ENCODE measurements around the gene SPTAN1. TPM values are rescaled to one million over a fixed set of nuclear protein-coding genes. Genes with fewer than 3 reads are reported as not detected.

Gene SPTAN1
- total and polyA plus RNA-seq, 4 experiments from 2014 or later, result 14.0 to 595 (median 394) TPM

DNA sequence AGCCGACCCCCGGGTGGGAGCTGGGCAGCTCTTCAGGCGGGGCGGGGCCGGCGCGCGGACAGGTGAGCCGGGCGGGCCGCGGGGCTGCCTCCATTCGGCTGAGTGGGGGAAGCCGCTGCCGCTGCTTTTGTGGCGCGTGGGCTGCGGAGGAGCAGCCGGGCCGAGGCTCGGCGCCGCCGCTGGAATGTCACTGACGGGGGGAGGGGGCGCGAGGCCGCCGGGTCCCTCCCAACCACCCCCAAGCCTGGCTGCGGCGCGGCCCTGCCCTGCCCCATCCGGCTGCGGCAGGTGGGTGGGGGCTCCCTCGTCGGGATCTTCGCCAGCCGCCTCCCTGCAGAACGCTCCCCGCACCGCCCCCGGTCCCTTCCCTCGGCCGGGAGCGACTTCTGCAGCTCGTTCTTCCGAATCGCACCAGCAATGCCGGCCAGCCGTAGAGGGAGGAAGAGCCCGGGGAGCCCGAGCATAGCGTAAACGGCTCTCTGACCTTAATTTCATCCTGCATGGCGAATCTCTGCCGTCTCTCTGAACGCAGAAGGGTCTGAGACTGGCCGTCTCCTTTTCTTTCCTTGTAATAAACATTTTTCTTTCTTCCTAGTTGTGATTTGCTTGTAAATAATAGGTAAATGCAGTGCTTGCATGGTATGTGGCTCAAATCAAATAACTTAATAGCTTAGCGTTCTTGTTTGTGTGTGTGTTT, 505 bp downstream of the SPTAN1 start:
- DNase-seq, result no peak
- intact Hi-C loops (cut with micrococcal nuclease), result loop anchor here (1.0 to 5.0 kb wide), 5 partner anchors 49 to 474 kb away; partner anchors contain the start of genes GLE1, ODF2, SET and SH3GLB2

DNA sequence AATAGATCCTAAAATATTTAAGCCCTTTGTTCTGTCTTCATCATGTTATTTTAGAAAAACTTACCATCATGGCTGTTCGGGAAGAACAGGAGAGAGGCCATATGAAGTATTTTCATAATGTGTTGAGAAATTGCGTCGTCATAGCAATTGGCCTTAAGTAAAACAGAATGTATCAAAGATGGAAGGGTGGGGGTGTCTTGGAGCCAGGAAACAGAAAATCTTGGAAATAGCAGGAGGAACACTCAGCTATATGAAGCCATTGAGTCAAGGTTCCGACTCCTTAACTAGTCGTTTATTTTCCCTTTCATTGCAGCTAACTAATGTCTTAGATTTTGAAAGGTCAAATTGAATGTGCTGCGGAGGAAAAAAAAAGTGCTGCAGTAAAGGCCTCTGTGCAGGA, 1.3 kb downstream of the SPTAN1 start:
- Histone ChIP-seq H3K36me3 (ENCODE audit: insufficient read depth, low read length) (no peaks in the 10 kb centered on the region), H3K27ac (ENCODE audit: low read depth, low read length) (peak overlapping the region; percentile 82), H3K4me1 (ENCODE audit: insufficient read depth, low read length) (peaks cover 81% of the 10 kb centered on the region), H3K4me3 (ENCODE audit: low read length in 2 of 2) (peak overlapping the region; percentile 61 to 82), H3K27me3 (ENCODE audit: insufficient read depth, low read length) (no peaks in the 10 kb centered on the region), H3K9me3 (ENCODE audit: control insufficient read depth in 1 of 2, low read length in 2 of 2) (no peaks in the 10 kb centered on the region)
- H3K27me3 Mint-ChIP-seq, result no peaks in the 10 kb centered on the region
- ChIA-PET CTCF (ENCODE audit: partially characterized antibody) (no interaction called here), POLR2A (ENCODE audit: partially characterized antibody) (interaction anchor here (0.6 to 5.2 kb wide), 19 partner anchors 12 to 485 kb away, joined by 3 to 59 read pairs (median 7); partner anchors contain the start of genes ENDOG, GLE1, KYAT1 and ODF2)
- H3K4me3 Mint-ChIP-seq, result no peak overlapping the region
- H3K4me1 Mint-ChIP-seq, result peaks cover 27 to 36% (median 32%) of the 10 kb centered on the region in 4 donors
- intact Hi-C loops (cut with micrococcal nuclease), result loop anchor here (2.0 to 5.0 kb wide), 3 partner anchors 135 to 474 kb away; partner anchors contain the start of genes SET, SH3GLB2 and URM1
- H3K27ac Mint-ChIP-seq, result no peak overlapping the region
- DNase-seq, result no peak
- peaks cover 0 to 2% (median 0%) of the 10 kb centered on the region in 8 donors for H3K9me3 Mint-ChIP-seq
- H3K36me3 Mint-ChIP-seq, result peaks cover 0 to 12% of the 10 kb centered on the region in 2 donors

More for the DNA sequence above, 505 bp downstream of the SPTAN1 start:
- Histone ChIP-seq H3K27me3 (ENCODE audit: insufficient read depth, low read length) (no peaks in the 10 kb centered on the region), H3K9me3 (ENCODE audit: control insufficient read depth in 1 of 2, low read length in 2 of 2) (no peaks in the 10 kb centered on the region), H3K27ac (ENCODE audit: low read depth, low read length) (peak overlapping the region; percentile 82), H3K4me3 (ENCODE audit: low read length in 2 of 2) (peak overlapping the region; percentile 61 to 82), H3K36me3 (ENCODE audit: insufficient read depth, low read length) (no peaks in the 10 kb centered on the region), H3K4me1 (ENCODE audit: insufficient read depth, low read length) (peaks cover 72% of the 10 kb centered on the region)
- Mint-ChIP-seq H3K27ac (no peak overlapping the region), H3K36me3 (peaks cover 0 to 8% of the 10 kb centered on the region in 2 donors), H3K4me3 (peak overlapping the region in 2 of 8 donors; percentile 36 to 92), H3K4me1 (peaks cover 24 to 31% (median 29%) of the 10 kb centered on the region in 4 donors), H3K9me3 (peaks cover 0 to 2% (median 0%) of the 10 kb centered on the region in 8 donors), H3K27me3 (no peaks in the 10 kb centered on the region)
- ChIA-PET CTCF (ENCODE audit: partially characterized antibody) (no interaction called here), POLR2A (ENCODE audit: partially characterized antibody) (interaction anchor here (0.6 to 5.2 kb wide), 36 partner anchors 8 to 486 kb away, joined by 3 to 59 read pairs (median 5); partner anchors contain the start of genes DYNC2I2, ENDOG, GLE1 and GOLGA2)

DNA sequence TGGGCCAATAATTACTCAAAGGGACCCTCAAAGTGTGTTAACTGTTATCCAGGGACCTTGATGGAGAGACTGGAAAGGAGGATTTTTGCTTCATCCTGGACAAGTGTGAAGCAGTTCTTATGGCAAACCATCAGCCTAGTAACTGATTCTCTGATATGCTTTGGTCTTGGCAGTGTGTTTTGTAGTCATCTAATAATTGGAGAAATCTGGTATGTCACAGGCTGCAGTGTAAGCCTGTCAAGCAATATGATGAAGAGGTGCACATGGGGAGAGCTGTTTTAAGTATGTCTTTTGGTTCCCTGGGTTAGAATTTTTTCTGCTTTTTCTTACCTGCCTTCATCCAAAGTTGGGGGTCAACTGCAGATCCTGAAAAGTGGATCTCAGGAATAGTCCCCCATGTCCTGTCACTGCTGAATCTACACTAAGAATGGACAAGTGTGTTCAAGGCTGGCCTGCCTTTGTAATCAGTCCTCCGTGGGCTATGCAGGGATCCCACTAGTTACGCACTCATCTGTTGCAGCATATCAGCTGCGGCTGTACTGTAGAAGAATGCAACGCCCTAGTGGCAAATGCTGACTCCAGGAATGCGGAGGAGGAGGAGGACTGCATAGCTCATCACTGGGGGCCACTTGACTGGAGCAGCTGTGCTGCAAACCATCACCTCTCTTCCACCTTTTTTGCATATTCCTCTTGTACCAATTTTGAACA, 1.9 kb downstream of the SPTAN1 start:
- Mint-ChIP-seq H3K4me3 (no peak overlapping the region), H3K4me1 (peaks cover 26 to 40% (median 38%) of the 10 kb centered on the region in 4 donors), H3K9me3 (peaks cover 0 to 2% (median 0%) of the 10 kb centered on the region in 8 donors), H3K27ac (no peak overlapping the region), H3K36me3 (peaks cover 0 to 18% of the 10 kb centered on the region in 2 donors), H3K27me3 (no peaks in the 10 kb centered on the region)
- Histone ChIP-seq H3K27me3 (ENCODE audit: insufficient read depth, low read length) (no peaks in the 10 kb centered on the region), H3K4me3 (ENCODE audit: low read length in 2 of 2) (peak overlapping the region in 1 of 2 donors; percentile 82), H3K36me3 (ENCODE audit: insufficient read depth, low read length) (no peaks in the 10 kb centered on the region), H3K27ac (ENCODE audit: low read depth, low read length) (peak overlapping the region; percentile 82), H3K4me1 (ENCODE audit: insufficient read depth, low read length) (peaks cover 87% of the 10 kb centered on the region), H3K9me3 (ENCODE audit: control insufficient read depth in 1 of 2, low read length in 2 of 2) (no peaks in the 10 kb centered on the region)
- DNase-seq, result peak in 2 of 5 donors; percentile 19 to 41
- CTCF ChIA-PET (ENCODE audit: partially characterized antibody), result interaction anchor here (0.9 kb wide), 1 partner anchor 9 kb away, joined by 3 read pairs; no protein-coding TSS in a partner anchor
- intact Hi-C loops (cut with micrococcal nuclease), result loop anchor here (5.0 kb wide), 1 partner anchor 473 kb away; the partner anchor contains the start of gene SH3GLB2
- POLR2A ChIA-PET (ENCODE audit: partially characterized antibody), result interaction anchor here (0.6 to 5.2 kb wide), 16 partner anchors 12 to 485 kb away, joined by 3 to 59 read pairs (median 6); partner anchors contain the start of genes ENDOG, GLE1, KYAT1 and ODF2

DNA sequence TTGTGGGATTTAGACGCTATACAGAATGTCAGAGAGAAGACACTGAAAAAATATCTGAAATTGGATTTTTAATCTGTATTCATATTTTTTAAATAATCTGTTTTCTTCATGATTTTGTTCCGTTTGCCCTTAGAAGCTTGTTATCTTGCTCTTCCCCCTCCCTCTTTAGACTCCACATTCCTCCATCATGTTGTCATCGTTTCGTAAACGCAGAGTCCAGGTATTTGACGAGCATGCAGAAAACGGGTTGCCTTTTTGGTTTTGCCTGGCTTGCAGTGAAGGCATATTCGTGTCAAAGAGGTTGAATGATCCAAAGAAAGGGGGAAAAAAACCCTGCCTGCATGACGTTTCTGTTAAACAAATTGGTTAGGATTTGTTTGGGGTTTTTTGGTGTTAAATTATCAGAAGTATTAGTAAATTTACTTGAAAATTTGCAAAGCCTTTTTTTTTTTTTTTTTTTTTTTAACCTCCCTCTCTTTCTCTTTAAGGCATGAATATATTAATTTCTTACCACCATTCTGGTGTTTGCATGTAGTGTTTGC, 2.9 kb downstream of the SPTAN1 start:
- Histone ChIP-seq H3K36me3 (ENCODE audit: insufficient read depth, low read length) (no peaks in the 10 kb centered on the region), H3K4me1 (ENCODE audit: insufficient read depth, low read length) (peaks cover 82% of the 10 kb centered on the region), H3K27ac (ENCODE audit: low read depth, low read length) (peak overlapping the region; percentile 82), H3K9me3 (ENCODE audit: control insufficient read depth in 1 of 2, low read length in 2 of 2) (no peaks in the 10 kb centered on the region), H3K27me3 (ENCODE audit: insufficient read depth, low read length) (no peaks in the 10 kb centered on the region), H3K4me3 (ENCODE audit: low read length in 2 of 2) (no peak overlapping the region)
- POLR2A ChIA-PET (ENCODE audit: partially characterized antibody), result interaction anchor here (0.9 to 5.2 kb wide), 7 partner anchors 10 to 214 kb away, joined by 3 to 59 read pairs (median 8); partner anchors contain the start of gene GLE1
- intact Hi-C loops (cut with micrococcal nuclease), result loop anchor here (5.0 kb wide), 1 partner anchor 327 kb away; the partner anchor contains the start of genes KYAT1 and LRRC8A
- no peak overlapping the region for H3K27ac Mint-ChIP-seq
- peaks cover 0 to 2% (median 0%) of the 10 kb centered on the region in 8 donors for H3K9me3 Mint-ChIP-seq
- peaks cover 0 to 18% of the 10 kb centered on the region in 2 donors for H3K36me3 Mint-ChIP-seq
- H3K4me3 Mint-ChIP-seq, result no peak overlapping the region
- no peaks in the 10 kb centered on the region for H3K27me3 Mint-ChIP-seq
- DNase-seq, result no peak
- CTCF ChIA-PET (ENCODE audit: partially characterized antibody), result interaction anchor here (0.9 kb wide), 1 partner anchor 8 kb away, joined by 3 read pairs; no protein-coding TSS in a partner anchor
- H3K4me1 Mint-ChIP-seq, result peaks cover 18 to 37% (median 35%) of the 10 kb centered on the region in 4 donors

DNA sequence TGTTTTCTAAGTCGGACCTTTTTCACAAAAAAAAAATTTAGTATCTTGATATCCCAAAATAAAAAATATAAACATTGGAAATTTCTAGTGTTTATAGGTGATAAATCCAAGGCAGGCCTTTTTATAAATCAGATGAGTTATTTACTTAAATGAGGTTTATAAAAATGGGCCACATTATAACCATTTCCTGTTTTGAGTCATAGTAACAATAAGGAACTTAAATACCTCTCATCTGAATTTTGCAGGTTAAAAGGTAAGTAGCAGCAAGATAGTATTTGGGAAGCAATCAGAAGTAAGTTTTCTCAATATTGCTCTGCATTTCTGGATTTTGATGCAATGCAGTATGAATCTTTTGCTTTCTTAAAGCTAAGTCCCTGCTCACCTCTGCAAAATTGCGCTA, 3.9 kb downstream of the SPTAN1 start:
- ChIA-PET CTCF (ENCODE audit: partially characterized antibody) (interaction anchor here (0.8 kb wide), 1 partner anchor 194 kb away, joined by 3 read pairs; no protein-coding TSS in a partner anchor), POLR2A (ENCODE audit: partially characterized antibody) (interaction anchor here (0.7 to 2.6 kb wide), 6 partner anchors 9 to 215 kb away, joined by 3 to 9 read pairs (median 3); no protein-coding TSS in a partner anchor)
- peak overlapping the region in 1 of 2 donors; percentile 20 for H3K4me3 ChIP-seq (ENCODE audit: low read length in 2 of 2)
- H3K4me1 ChIP-seq (ENCODE audit: insufficient read depth, low read length), result peaks cover 72% of the 10 kb centered on the region
- no peaks in the 10 kb centered on the region for H3K27me3 Mint-ChIP-seq
- H3K36me3 Mint-ChIP-seq, result peaks cover 0 to 18% of the 10 kb centered on the region in 2 donors
- peak overlapping the region; percentile 82 for H3K27ac ChIP-seq (ENCODE audit: low read depth, low read length)
- peak overlapping the region in 3 of 7 donors; percentile 14 to 57 (median 46) for H3K27ac Mint-ChIP-seq
- DNase-seq, result peak in 1 of 5 donors; percentile 13
- H3K4me1 Mint-ChIP-seq, result peaks cover 8 to 30% (median 26%) of the 10 kb centered on the region in 4 donors
- H3K27me3 ChIP-seq (ENCODE audit: insufficient read depth, low read length), result no peaks in the 10 kb centered on the region
- H3K9me3 Mint-ChIP-seq, result peaks cover 0 to 2% (median 0%) of the 10 kb centered on the region in 8 donors
- H3K4me3 Mint-ChIP-seq, result peak overlapping the region in 6 of 8 donors; percentile 41 to 73 (median 55)
- H3K36me3 ChIP-seq (ENCODE audit: insufficient read depth, low read length), result no peaks in the 10 kb centered on the region
- no peaks in the 10 kb centered on the region for H3K9me3 ChIP-seq (ENCODE audit: control insufficient read depth in 1 of 2, low read length in 2 of 2)
- intact Hi-C loops (cut with micrococcal nuclease), result loop anchor here (5.0 kb wide), 1 partner anchor 326 kb away; the partner anchor contains the start of genes KYAT1 and LRRC8A

DNA sequence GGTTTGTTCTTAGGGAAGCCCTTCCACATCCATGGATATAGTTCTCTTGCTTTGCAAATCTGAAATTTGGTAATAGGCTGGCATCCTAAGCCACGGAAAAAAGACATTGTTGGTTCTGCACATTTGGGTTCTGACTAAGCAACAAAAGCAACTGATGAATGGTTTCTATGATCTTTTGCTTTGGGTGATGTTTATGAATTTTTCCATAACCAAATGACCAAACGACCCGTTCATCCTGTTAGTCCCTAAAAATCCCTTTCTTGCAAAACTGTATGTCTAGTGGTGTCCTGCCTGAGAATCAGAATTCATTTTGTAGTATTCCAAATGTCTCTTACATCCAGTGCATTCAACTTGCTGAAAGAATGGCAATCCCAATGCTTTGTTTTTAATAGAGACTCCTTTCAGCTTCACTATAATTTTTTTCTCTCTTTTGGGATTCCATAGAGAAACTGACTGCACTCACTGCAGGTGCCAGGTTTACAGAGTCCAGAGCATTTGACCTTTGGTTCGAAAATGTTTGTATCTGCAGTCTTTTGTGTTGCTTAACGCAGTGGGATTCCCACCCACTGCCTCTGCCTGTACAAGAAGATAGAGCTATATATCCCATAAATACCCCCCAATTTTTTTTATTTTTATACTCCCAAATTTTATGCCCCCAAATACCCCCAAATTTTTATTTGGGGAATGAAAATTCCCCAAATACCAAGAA, 4.7 kb downstream of the SPTAN1 start:
- H3K4me3 Mint-ChIP-seq, result peak overlapping the region in 6 of 8 donors; percentile 9 to 73 (median 50)
- no peak for DNase-seq
- Histone ChIP-seq H3K27me3 (ENCODE audit: insufficient read depth, low read length) (no peaks in the 10 kb centered on the region), H3K36me3 (ENCODE audit: insufficient read depth, low read length) (no peaks in the 10 kb centered on the region), H3K4me1 (ENCODE audit: insufficient read depth, low read length) (peaks cover 65% of the 10 kb centered on the region), H3K4me3 (ENCODE audit: low read length in 2 of 2) (no peak overlapping the region), H3K9me3 (ENCODE audit: control insufficient read depth in 1 of 2, low read length in 2 of 2) (no peaks in the 10 kb centered on the region), H3K27ac (ENCODE audit: low read depth, low read length) (no peak overlapping the region)
- H3K9me3 Mint-ChIP-seq, result no peaks in the 10 kb centered on the region
- H3K4me1 Mint-ChIP-seq, result peaks cover 7 to 27% (median 24%) of the 10 kb centered on the region in 4 donors
- peak overlapping the region in 5 of 7 donors; percentile 3 to 75 (median 42) for H3K27ac Mint-ChIP-seq
- POLR2A ChIA-PET (ENCODE audit: partially characterized antibody), result interaction anchor here (1.7 kb wide), 1 partner anchor 9 kb away, joined by 9 read pairs; no protein-coding TSS in a partner anchor
- H3K27me3 Mint-ChIP-seq, result no peaks in the 10 kb centered on the region
- H3K36me3 Mint-ChIP-seq, result peaks cover 5 to 16% of the 10 kb centered on the region in 2 donors
- intact Hi-C loops (cut with micrococcal nuclease), result loop anchor here (5.0 kb wide), 1 partner anchor 325 kb away; the partner anchor contains the start of genes KYAT1 and LRRC8A
- CTCF ChIA-PET (ENCODE audit: partially characterized antibody), result interaction anchor here (0.9 kb wide), 1 partner anchor 30 kb away, joined by 6 read pairs; no protein-coding TSS in a partner anchor

All from CD4-positive, alpha-beta memory T cell (primary cell).